Fibroblast of the aortic adventitia (primary cell): ENCODE measurements around the gene TBXA2R. TPM values are rescaled to one million over a fixed set of nuclear protein-coding genes. Genes with fewer than 3 reads are reported as not detected.
"Not testable (repeated sequence)": the region's sequence is repeated elsewhere in the genome, so short reads cannot be mapped to it uniquely, and the experiment has no call there.

Experiments
- DNase-seq: peaks from one replicate; pipeline ENCODE4 v3.0.0-alpha.2; 2010; ENCODE audit warnings: low read depth
- H3K4me3 ChIP-seq: 2 replicates; pipeline ENCODE4 v1.5.1; 2011; ENCODE audit warnings: low read depth, mild to moderate bottlenecking, control low read depth, low read length, moderate library complexity
- total RNA-seq: library from RNA; depleted of rRNA; stranded (reverse); fragments of >200 nt; gene quantifications from 2 replicates; pipeline ENCODE4 v1.2.3, GENCODE V29; 2012; ENCODE audit warnings: low replicate concordance
- TF ChIP-seq, protein P1 (sequence below): IDR thresholded peaks from 2 replicates; pipeline ENCODE4 v1.5.1; 2011; ENCODE audit warnings: mild to moderate bottlenecking, low read length, control low read depth, inconsistent platforms; ENCODE audit not compliant: insufficient read depth

Gene TBXA2R
- total RNA-seq, 1 donor = 5.0 TPM

- no peak overlapping the region for H3K4me3 ChIP-seq
- no peak for DNase-seq
- TF ChIP-seq, protein P1, sequence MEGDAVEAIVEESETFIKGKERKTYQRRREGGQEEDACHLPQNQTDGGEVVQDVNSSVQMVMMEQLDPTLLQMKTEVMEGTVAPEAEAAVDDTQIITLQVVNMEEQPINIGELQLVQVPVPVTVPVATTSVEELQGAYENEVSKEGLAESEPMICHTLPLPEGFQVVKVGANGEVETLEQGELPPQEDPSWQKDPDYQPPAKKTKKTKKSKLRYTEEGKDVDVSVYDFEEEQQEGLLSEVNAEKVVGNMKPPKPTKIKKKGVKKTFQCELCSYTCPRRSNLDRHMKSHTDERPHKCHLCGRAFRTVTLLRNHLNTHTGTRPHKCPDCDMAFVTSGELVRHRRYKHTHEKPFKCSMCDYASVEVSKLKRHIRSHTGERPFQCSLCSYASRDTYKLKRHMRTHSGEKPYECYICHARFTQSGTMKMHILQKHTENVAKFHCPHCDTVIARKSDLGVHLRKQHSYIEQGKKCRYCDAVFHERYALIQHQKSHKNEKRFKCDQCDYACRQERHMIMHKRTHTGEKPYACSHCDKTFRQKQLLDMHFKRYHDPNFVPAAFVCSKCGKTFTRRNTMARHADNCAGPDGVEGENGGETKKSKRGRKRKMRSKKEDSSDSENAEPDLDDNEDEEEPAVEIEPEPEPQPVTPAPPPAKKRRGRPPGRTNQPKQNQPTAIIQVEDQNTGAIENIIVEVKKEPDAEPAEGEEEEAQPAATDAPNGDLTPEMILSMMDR = no peak
Measured at GRCh38 chr19:3632739-3633558, 26.3 kb upstream of the TBXA2R start.

- DNase-seq = no peak
- no peak overlapping the region for H3K4me3 ChIP-seq
- TF ChIP-seq, protein P1 = no peak
Measured at GRCh38 chr19:3632098-3632497, 25.4 kb upstream of the TBXA2R start.

DNA sequence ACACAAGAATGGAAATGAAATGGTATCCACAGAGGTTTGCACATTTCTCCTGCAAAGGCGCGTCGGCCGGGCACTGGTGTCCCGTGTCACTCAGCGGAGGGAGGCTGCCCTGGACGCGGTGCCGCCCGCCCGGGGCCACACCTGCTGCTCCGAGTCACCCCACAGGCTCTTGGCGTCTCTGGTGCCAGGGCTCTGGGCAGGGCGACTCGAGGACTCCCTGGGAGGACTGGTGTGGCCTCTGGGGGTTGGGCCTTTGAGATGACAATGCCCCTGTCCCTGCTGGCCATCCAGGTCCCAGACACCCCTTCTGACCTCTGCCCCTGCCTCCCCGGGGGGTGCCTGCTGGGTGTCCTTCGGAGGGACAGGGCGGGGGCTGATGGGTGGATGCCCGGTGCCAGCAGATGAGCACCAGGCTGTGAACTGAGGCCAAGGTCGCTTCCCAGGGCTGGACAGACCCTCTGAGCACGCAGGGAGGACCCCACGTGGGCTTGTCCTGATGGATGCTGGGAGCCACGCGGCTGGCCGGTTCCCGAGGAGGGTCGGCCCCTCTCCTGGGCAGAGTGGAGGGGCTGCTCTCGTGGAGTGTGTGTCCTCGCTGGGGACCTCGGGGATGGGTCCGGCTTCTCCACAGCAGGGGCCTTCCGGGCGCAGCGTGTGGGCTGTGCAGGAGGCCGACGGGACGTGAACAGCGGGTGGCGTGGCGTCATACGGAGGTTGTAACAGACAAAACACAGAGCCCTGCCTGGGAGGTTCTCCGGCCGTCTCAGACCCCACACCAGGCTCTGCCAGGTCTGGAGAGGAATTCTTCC is 24.6 kb upstream of the TBXA2R start:
- TF ChIP-seq, protein P1 = no peak
- DNase-seq = no peak
- no peak overlapping the region for H3K4me3 ChIP-seq

GRCh38 chr19:3628766-3629165 is 22.1 kb upstream of the TBXA2R start:
- H3K4me3 ChIP-seq, DNase-seq: not testable (repeated sequence)

- TF ChIP-seq, protein P1 = no peak
- H3K4me3 ChIP-seq = peak overlapping the region; percentile 22
- no peak for DNase-seq
Measured at GRCh38 chr19:3627351-3627723, 20.7 kb upstream of the TBXA2R start.

- peak; percentile 98 for DNase-seq
- H3K4me3 ChIP-seq = peak within 1 kb of the TSS; percentile 93
- TF ChIP-seq, protein P1 = no peak
Measured at GRCh38 chr19:3626473-3627350, 20.0 kb upstream of the TBXA2R start, which contains the start of gene CACTIN. TSS of gene CACTIN (minus strand) at chr19:3626790. CDS start at chr19:3626762, 28 bp downstream.
